ENCODE measurements around the gene CASTOR1.

DNA sequence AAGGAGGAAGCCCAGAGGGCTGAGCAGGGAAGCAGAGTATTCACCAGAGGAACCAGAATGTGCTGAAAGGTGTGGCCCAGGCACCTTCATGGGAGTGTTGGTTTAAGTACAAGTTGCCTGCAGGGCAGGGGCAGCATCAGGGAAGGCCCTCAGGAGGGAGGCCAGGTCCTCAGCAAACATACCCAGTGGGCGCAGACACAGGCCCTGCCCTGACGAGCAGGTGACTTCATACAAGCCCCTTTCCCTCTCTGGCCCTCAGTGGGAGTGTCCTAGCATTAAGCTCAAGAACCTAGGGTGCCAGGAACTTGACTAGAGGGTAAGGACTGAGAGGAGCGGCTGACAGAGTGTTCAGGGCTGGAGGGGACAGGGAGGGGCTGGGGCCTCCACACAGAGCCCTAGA lies 7.5 kb upstream of the CASTOR1 start:
- TF ChIP-seq, protein P1, sequence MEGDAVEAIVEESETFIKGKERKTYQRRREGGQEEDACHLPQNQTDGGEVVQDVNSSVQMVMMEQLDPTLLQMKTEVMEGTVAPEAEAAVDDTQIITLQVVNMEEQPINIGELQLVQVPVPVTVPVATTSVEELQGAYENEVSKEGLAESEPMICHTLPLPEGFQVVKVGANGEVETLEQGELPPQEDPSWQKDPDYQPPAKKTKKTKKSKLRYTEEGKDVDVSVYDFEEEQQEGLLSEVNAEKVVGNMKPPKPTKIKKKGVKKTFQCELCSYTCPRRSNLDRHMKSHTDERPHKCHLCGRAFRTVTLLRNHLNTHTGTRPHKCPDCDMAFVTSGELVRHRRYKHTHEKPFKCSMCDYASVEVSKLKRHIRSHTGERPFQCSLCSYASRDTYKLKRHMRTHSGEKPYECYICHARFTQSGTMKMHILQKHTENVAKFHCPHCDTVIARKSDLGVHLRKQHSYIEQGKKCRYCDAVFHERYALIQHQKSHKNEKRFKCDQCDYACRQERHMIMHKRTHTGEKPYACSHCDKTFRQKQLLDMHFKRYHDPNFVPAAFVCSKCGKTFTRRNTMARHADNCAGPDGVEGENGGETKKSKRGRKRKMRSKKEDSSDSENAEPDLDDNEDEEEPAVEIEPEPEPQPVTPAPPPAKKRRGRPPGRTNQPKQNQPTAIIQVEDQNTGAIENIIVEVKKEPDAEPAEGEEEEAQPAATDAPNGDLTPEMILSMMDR (conservative IDR thresholded peaks at IDR 0.05) = no peak
- no peak for TF ChIP-seq EZH2 (IDR thresholded peaks at IDR 0.05; ENCODE audit: low read depth)

Measured in PC-9 (cell line).